ENCODE results near the gene TLN1.

Gene TLN1

DNA sequence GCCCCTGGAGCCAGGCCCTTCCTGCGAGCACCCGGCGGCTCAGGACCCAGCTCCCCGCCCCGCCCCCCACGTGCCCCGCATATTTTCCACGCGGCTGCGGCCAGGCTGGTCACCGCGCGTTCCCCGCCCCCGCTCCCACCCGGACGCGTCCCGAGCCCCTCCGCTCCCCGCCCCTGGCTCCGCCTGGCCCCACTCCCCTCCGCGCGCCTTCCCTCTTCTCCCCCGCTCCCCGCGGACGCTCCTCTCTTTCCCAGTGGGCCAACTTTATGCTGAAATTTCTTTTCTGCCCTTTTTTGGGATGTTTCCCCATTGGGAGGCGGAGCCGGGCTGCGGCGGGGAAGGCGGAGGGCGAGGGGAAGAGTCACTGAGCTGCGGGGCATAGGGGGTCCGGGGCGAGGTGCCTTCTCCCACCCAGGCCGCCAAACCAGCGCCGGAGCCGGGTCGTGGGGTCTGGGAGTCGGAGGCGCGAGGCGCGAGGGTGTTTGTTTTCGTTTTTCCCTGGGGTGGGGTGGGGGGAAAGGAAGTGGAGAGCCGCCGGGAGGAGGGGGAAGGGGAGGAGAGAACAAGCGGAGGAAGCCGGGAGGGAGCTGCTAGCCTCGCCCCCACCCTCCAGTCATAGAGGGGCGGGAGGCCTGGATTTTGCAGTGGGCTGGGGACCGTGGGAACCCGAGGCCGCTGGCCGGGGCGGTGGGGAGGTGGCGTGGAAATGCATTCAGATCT, 41.2 kb downstream of the TLN1 start:
- no peak for TF ChIP-seq CTCF (IDR thresholded peaks at IDR 0.05)

- TF ChIP-seq CTCF (IDR thresholded peaks at IDR 0.05) = no peak
Measured at GRCh38 chr9:35690294-35690613, 41.7 kb downstream of the TLN1 start.

DNA sequence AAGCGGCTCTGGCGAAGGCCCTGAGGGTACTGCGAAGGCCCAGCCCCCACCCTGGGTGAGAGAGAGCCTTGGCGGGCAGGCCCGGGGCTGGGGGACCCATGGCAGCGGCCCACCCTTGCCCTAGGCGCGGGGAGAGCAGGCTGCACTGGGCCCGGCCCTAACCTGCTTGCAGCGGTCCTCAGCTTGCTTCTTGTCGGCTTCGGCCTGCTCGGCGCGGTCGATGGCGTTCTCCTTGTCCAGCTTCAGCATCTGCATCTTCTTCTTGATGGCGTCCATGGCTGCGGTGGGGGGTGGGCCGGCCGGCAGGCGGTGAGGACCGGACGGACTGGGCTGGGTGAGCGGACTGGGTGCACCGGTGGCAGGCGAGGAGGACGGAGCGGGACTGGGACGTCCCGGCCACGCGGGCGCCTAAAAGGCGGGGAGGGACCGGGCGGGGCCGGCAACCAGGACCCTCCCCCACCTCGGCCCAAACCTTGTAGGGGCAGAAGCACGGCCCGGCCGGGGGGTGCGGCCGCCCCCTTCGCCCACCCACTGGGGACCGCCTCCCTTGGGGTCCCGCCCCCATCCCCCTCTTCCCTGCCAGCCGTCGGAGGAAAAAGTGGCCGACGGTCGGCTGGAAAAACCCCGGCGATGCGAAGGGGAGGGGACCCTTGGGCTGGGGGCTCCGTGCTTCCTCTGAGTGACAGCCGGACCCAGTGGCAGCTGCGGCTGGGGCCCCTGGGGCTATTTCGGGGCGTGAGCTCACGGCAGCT, 42.3 kb downstream of the TLN1 start, which contains the start of gene TPM2:
TPM2 (minus strand) TSS at position 384 of the 752 bp plus-strand sequence; CDS start at position 276, 108 bp downstream.
- no peak for TF ChIP-seq CTCF (IDR thresholded peaks at IDR 0.05)

DNA sequence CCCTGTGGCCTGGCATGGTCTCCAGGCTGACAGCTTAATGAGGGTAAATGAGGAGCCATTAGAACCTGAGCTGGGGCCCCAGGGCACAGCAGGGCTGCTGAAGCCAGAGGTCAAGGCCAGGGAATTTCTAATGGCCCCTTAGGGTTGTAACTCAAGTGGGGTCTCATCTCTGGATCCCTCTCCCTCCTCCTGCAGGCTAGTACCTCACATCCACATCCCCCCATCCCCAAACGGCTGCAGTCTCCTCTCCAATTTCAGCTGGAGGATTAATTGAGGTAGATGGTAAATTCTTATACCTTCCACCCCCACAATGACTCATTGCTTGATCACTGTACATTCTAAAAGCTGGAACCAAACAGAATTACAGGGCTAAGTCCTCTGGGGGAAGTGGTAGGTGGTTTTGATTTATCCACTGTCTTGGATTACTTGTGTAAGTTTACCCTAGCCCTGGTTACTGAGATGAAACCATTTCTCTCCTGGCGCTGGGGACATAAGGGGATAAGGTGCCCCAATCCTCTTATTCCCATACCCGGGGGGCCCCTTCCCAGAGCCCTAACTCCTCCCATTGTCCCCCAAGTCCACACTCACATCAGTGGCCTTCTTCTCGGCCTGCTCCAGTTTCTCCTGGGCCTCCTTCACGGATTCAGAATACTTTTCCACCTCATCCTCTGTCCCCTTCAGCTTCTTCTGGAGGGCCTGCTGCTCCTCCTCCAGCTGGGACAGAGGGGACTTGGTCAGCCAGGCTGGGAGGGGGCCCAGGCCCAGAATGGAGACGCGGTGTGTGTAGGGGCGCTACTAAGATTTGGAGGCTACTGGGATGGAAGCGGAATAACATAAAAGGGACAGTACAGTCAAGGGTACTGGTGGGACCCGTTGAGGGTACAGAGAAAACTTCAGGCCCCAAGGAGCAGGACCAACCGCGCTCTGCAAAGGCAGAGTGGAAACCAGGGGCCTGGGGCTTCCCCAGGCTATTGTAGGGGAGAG, 43.1 kb downstream of the TLN1 start:
- TF ChIP-seq CTCF (IDR thresholded peaks at IDR 0.05) = no peak

GRCh38 chr9:35687972-35688557, 43.9 kb downstream of the TLN1 start:
- no peak for TF ChIP-seq CTCF (IDR thresholded peaks at IDR 0.05)

DNA sequence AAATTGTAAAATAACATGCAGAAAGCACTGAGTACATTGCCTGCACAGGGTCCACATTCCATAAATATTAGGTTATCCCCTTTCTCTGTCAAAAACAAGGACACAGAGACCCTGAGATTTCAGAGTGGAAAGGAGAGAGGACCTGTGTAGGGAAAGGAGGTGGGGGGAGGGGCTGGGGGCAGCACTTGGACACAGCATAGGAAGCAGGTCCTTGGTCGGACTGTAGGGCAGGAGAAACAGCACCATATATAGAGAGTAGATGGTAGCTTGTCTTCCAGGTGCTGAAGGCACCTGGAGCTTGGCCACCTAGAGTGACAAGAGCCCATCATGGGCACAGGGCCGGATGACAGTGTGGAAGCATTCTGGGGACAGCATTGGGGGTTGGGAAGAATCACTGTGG, 44.7 kb downstream of the TLN1 start:
- no peak for TF ChIP-seq CTCF (IDR thresholded peaks at IDR 0.05)

Measured in LNCAP (cell line).